T-cell (primary cell): Measurements from ENCODE around the gene NRDC. TPM values are rescaled to one million over a fixed set of nuclear protein-coding genes. Genes with fewer than 3 reads are reported as not detected.

Source experiments
- ATAC-seq, 4 experiments: fragments of 200-7000 bp in 3 of 4; fragments of 150-1000 bp in 1 of 4; cut with Tn5 transposase; replicated peaks in 1 of 4; 1 replicate in 3 of 4; 2 replicates in 1 of 4; pipeline ENCODE4 v1.10.0; 2021; ENCODE audit warnings: moderate library complexity in 3 of 4, mild to moderate bottlenecking in 2 of 4, moderate number of reproducible peaks in 1 of 4
- CTCF ChIA-PET, 2 donors: fragments of 300-600 bp; sonication (Branson Sonifier 250); formaldehyde crosslinking; loops; one replicate each; lab custom pipeline; 2022; ENCODE audit warnings: antibody characterized with exemption in 2 of 2; lab: Charles Lee
- POLR2A ChIA-PET, 2 donors: fragments of 300-600 bp; sonication (Branson Sonifier 250); formaldehyde crosslinking; loops; one replicate each; lab custom pipeline; 2022; ENCODE audit warnings: antibody characterized with exemption in 2 of 2; lab: Charles Lee
- DNase-seq, 35 experiments: peaks; one replicate each; pipeline versions ENCODE4 v3.0.0 to v3.0.0-alpha.2; 2013 to 2023
- H3K27ac ChIP-seq: one replicate; pipeline ENCODE4 v1.5.1; 2013; ENCODE audit warnings: low read length
- H3K27me3 ChIP-seq, 2 experiments: replicated peaks in 1 of 2; 1 replicate in 1 of 2; 2 replicates in 1 of 2; pipeline versions ENCODE4 v1.6.1 to v1.7.0; 2013; ENCODE audit warnings: low read length in 1 of 2, mixed read lengths in 1 of 2; ENCODE audit not compliant: control insufficient read depth in 2 of 2, insufficient read depth in 2 of 2; ENCODE audit errors: extremely low read depth in 1 of 2
- H3K36me3 ChIP-seq, 2 donors: 1 replicate in 1 of 2; 2 replicates in 1 of 2; pipeline versions ENCODE4 v1.6.1 to v1.7.0; 2013; ENCODE audit warnings: low read length in 1 of 2; ENCODE audit not compliant: control insufficient read depth in 2 of 2, insufficient read depth in 1 of 2; ENCODE audit errors: extremely low read depth in 1 of 2
- H3K4me1 ChIP-seq, 2 experiments: 1 replicate in 1 of 2; 2 replicates in 1 of 2; pipeline versions ENCODE4 v1.6.1 to v1.7.0; 2013; ENCODE audit warnings: low read length in 2 of 2, mixed read lengths in 1 of 2; ENCODE audit not compliant: insufficient read depth in 2 of 2, control insufficient read depth in 1 of 2; ENCODE audit errors: extremely low read depth in 1 of 2
- H3K4me3 ChIP-seq, 2 donors: 1 replicate in 1 of 2; 2 replicates in 1 of 2; pipeline versions ENCODE4 v1.5.1 to v1.7.0; 2013; ENCODE audit warnings: mild to moderate bottlenecking in 2 of 2, low read length in 1 of 2, moderate library complexity in 1 of 2; ENCODE audit not compliant: control insufficient read depth in 1 of 2; ENCODE audit errors: extremely low read depth in 1 of 2
- H3K9me3 ChIP-seq: 2 replicates; pipeline ENCODE4 v1.7.0; 2013
- H3K27ac Mint-ChIP-seq, 2 donors: one replicate each; pipeline ENCODE4 v1.8.0; 2020 to 2021; ENCODE audit warnings: mild to moderate bottlenecking in 2 of 2, mixed read lengths in 2 of 2
- H3K27me3 Mint-ChIP-seq, 2 donors: one replicate each; pipeline ENCODE4 v1.8.0; 2021 to 2022; ENCODE audit warnings: mixed read lengths in 2 of 2
- H3K36me3 Mint-ChIP-seq: one replicate; pipeline ENCODE4 v1.8.0; 2021; ENCODE audit warnings: mixed read lengths
- H3K4me1 Mint-ChIP-seq, 3 donors: one replicate each; pipeline ENCODE4 v1.8.0; 2020 to 2022; ENCODE audit warnings: mixed read lengths in 3 of 3, mild to moderate bottlenecking in 1 of 3
- H3K4me3 Mint-ChIP-seq, 3 donors: one replicate each; pipeline ENCODE4 v1.8.0; 2020 to 2022; ENCODE audit warnings: mild to moderate bottlenecking in 3 of 3, mixed read lengths in 3 of 3, moderate library complexity in 3 of 3
- H3K9me3 Mint-ChIP-seq, 3 donors: one replicate each; pipeline ENCODE4 v1.8.0; 2020 to 2022; ENCODE audit warnings: mixed read lengths in 3 of 3
- WGBS: methylation state at CpG from one replicate; pipeline ENCODE4 v1.1.5; 2013; ENCODE audit warnings: missing lambda C conversion rate; ENCODE audit not compliant: insufficient coverage; 5-methylcytosine and 5-hydroxymethylcytosine counted together
- total RNA-seq, 35 experiments: library from RNA in 6 of 35; stranded (reverse) in 6 of 35; fragments of 120-200 nt in 1 of 35; gene quantifications; one replicate each; pipeline versions ENCODE4 v1.2.1 to v1.2.4 and lab custom pipeline; 2013 to 2026

NRDC gene
- total RNA-seq, 5 donors from 2014 or later (not counting 1 experiment from before 2014, with no cell fraction given) = 107 to 118 (median 110) TPM

DNA sequence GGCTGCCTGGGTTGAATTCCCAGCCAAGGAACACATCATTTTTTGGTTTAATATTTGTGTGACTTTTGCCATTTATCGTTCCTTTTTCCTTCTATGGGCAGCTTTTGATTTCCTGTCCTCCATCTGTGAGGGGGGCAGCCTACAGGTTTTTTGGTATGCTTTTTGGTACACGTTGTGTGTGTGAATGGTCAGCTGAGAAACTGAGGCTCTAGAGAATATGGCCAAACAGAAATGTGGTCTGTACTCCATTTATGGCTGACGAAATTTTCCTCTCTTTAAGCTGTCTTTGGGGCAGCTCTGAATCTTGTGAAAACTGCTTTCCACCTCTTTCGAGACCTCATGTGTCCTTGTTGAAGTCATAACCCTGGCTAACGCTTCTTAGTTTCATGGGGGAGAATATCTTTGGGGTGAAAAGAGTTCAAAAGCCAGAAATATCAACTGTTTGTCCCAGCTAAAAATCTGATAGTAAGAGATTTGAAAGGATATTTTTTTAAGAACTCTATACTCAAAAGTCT lies 26.6 kb downstream of the NRDC start:
- CTCF ChIA-PET = no interaction called here
- Mint-ChIP-seq H3K9me3 (no peaks in the 10 kb centered on the region), H3K36me3 (peaks cover 15% of the 10 kb centered on the region), H3K4me3 (no peak overlapping the region), H3K27me3 (no peaks in the 10 kb centered on the region), H3K4me1 (peaks cover 8 to 14% (median 12%) of the 10 kb centered on the region in 3 donors), H3K27ac (no peak overlapping the region)
- Histone ChIP-seq H3K36me3 (peaks cover 0 to 10% of the 10 kb centered on the region in 2 donors), H3K27me3 (no peaks in the 10 kb centered on the region), H3K4me3 (no peak overlapping the region), H3K27ac (no peak overlapping the region), H3K4me1 (no peaks in the 10 kb centered on the region), H3K9me3 (no peaks in the 10 kb centered on the region)
- DNase-seq = no peak
- 78% methylated on average over 2 of the region's 5 CpGs for WGBS
- ATAC-seq = no peak
- POLR2A ChIA-PET = no interaction called here

DNA sequence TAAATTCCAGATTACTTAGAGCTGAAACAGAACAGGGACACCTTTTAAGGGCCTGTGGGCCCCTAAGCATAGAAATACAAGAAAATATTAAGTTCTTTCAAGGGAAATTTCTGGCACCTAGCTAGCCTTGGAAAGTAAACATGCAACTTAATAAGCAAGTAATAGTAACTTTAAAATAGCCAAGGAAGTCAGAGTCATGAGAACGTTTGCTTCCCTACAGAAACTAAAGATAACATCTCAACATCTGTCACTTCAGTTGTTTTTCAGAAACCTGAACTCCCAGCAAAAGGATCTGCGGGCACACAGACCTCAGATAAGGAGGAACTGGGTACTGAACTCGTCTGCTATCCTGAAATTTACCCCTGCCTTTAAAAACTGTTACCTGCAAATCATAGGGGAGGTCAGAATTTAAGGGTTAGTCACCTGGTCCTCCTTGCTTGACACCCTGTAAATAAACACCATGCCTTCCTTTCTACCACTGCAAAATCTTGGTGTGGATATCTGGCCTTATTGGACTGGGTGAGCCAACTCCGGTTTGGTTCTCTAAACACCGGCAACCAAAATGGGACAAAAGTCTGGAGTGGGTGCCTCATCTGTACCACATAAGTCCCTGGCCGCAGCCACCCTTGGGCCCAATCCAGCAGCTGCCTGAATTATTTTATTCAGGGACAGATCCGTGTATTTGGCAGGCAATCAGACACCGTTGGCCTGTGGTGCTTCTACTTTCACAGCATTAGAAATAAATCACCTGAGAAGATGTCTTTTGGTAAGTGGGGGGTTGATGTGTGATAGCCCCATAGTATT lies 27.9 kb downstream of the NRDC start:
- Mint-ChIP-seq H3K27ac (no peak overlapping the region), H3K4me1 (peaks cover 7 to 14% (median 14%) of the 10 kb centered on the region in 3 donors), H3K36me3 (peaks cover 21% of the 10 kb centered on the region), H3K4me3 (no peak overlapping the region), H3K27me3 (no peaks in the 10 kb centered on the region), H3K9me3 (no peaks in the 10 kb centered on the region)
- Histone ChIP-seq H3K4me1 (no peaks in the 10 kb centered on the region), H3K36me3 (peaks cover 8 to 10% of the 10 kb centered on the region in 2 donors), H3K9me3 (no peaks in the 10 kb centered on the region), H3K27me3 (no peaks in the 10 kb centered on the region), H3K27ac (no peak overlapping the region), H3K4me3 (no peak overlapping the region)
- 76% methylated on average over 4 of the region's 8 CpGs for WGBS
- DNase-seq (no peak), ATAC-seq (no peak)
- ChIA-PET POLR2A (no interaction called here), CTCF (interaction anchor here in 1 of 2 donors (0.5 kb wide), 1 partner anchor 468 kb away, joined by 7 read pairs; no protein-coding TSS in a partner anchor)

DNA sequence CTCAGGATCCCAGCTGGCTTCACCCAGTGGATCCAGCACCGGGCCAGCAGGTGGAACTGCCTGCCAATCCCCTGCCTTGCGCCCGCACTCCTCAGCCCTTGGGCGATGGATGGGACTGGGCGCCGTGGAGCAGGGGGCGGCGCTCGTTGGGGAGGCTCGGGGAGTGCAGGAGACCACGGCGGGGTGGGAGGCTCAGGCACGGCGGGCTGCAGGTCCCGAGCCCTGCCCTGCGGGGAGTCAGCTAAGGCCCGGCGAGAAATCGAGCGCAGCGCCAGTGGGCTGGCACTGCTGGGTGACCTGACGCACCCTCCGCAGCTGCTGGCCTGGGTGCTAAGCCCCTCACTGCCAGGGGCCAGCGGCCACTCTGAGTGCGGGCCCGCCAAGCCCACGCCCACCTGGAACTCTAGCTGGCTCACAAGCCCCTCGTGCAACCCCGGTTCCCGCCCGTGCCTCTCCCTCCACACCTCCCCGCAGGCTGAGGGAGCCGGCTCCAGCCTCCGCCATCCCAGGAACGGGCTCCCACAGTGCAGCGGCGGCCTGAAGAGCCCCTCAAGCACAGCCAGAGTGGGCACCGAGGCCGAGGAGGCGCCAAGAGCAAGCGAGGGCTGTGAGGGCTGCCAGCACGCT lies 31.1 kb downstream of the NRDC start:
- Mint-ChIP-seq H3K27ac (no peak overlapping the region), H3K4me1 (peaks cover 23 to 37% (median 30%) of the 10 kb centered on the region in 3 donors), H3K9me3 (no peaks in the 10 kb centered on the region), H3K4me3 (no peak overlapping the region), H3K27me3 (no peaks in the 10 kb centered on the region), H3K36me3 (peaks cover 12% of the 10 kb centered on the region)
- DNase-seq (no peak), ATAC-seq (no peak)
- ChIA-PET POLR2A (no interaction called here), CTCF (no interaction called here)
- Histone ChIP-seq H3K4me3 (no peak overlapping the region), H3K4me1 (no peaks in the 10 kb centered on the region), H3K27ac (no peak overlapping the region), H3K27me3 (no peaks in the 10 kb centered on the region), H3K9me3 (no peaks in the 10 kb centered on the region), H3K36me3 (peaks cover 0 to 8% of the 10 kb centered on the region in 2 donors)
- WGBS = over 99% methylated on average over 29 of the region's 42 CpGs

DNA sequence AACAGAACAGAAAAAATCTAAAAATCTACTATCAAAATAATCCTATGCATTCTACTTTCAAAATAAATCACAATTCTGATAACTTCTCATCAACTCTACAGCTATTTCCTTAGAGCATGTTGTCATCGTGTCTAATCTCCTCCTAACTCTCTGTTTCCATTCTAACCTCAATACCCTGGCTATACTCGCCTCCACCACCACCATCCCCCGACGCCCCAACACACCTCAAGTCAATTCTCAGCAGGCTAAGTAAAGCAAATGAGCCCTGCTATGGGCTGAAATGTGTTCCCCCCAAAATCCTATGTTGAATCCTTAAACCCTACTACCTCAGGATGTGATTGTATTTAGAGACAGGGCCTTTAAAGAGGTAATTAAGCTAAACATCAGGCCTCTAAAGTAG lies 34.6 kb downstream of the NRDC start:
- Histone ChIP-seq H3K27me3 (no peaks in the 10 kb centered on the region), H3K9me3 (no peaks in the 10 kb centered on the region), H3K4me3 (no peak overlapping the region), H3K4me1 (no peaks in the 10 kb centered on the region), H3K27ac (no peak overlapping the region), H3K36me3 (peaks cover 8 to 9% of the 10 kb centered on the region in 2 donors)
- 25% methylated on average over 1 of the region's 4 CpGs for WGBS
- Mint-ChIP-seq H3K36me3 (peaks cover 25% of the 10 kb centered on the region), H3K27ac (no peak overlapping the region), H3K9me3 (no peaks in the 10 kb centered on the region), H3K27me3 (no peaks in the 10 kb centered on the region), H3K4me3 (no peak overlapping the region), H3K4me1 (peaks cover 36 to 46% (median 39%) of the 10 kb centered on the region in 3 donors)
- no peak for ATAC-seq
- DNase-seq = no peak
- POLR2A ChIA-PET = no interaction called here
- CTCF ChIA-PET = no interaction called here

DNA sequence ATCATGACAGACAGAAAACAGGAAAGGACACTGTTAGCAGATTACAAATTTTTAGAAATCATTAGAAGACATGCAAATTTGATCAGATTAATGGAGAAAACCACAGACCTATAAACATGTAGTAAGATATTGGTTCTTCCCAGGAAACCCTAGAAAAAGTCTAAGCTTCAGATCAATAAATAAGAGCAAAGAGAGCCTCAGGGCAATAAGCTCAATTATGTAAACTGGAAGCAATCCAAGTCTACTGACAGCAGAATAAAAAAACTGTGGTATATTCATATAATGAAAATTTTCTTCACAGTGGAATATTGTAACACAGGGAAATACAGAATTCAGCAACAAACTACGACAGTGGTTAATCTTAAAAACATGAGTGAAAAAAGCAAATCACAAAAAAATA lies 36.3 kb downstream of the NRDC start:
- no peaks in the 10 kb centered on the region for H3K27me3 Mint-ChIP-seq
- DNase-seq (no peak), ATAC-seq (no peak)
- ChIA-PET POLR2A (no interaction called here), CTCF (interaction anchor here in 1 of 2 donors (0.7 kb wide), 1 partner anchor 40 kb away, joined by 6 read pairs; no protein-coding TSS in a partner anchor)
- no peak overlapping the region for H3K4me3 Mint-ChIP-seq
- no peaks in the 10 kb centered on the region for H3K9me3 Mint-ChIP-seq
- H3K4me1 Mint-ChIP-seq = peaks cover 41 to 52% (median 47%) of the 10 kb centered on the region in 3 donors
- peaks cover 41% of the 10 kb centered on the region for H3K36me3 Mint-ChIP-seq
- Histone ChIP-seq H3K27ac (no peak overlapping the region), H3K27me3 (no peaks in the 10 kb centered on the region), H3K4me3 (no peak overlapping the region), H3K4me1 (no peaks in the 10 kb centered on the region), H3K9me3 (no peaks in the 10 kb centered on the region), H3K36me3 (peaks cover 8 to 15% of the 10 kb centered on the region in 2 donors)
- no peak overlapping the region for H3K27ac Mint-ChIP-seq
- no CpG with 5 or more reads among the region's 1 CpG for WGBS

DNA sequence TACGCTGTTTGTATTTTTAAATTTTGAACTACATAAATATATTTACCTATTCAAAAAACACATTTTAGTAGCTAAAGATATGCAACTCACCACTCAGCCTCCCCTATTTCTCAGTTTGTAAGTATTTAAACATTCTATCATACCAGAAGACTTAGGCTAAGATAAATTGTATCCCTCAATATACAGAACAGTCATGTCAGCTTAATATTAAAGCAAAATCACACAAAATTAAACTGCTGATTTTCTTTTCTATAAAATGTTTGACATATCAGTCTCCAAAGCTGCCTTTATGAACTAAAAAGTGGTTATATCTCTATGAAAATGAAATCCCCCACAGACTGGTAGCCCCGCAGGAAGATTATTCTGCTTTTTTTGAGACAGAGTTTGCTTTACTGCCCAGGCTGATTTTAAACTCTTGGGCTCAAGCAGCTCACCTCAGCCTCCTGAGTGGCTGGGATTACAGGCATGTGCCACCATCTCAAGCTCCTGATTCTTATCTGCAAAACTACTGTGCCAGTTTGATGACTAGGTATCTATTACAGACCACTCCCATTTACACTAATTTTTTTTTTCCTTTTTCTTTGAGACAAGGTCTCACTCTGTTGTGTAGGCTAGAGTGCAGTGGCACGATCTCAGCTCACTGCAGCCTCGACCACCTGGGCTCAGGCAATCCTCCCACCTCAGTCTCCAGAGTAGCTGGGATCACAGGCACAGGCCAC lies 37.6 kb downstream of the NRDC start:
- CTCF ChIA-PET = interaction anchor here (0.5 to 1.0 kb wide), 2 partner anchors 10 to 756 kb away, joined by 3 to 6 read pairs; no protein-coding TSS in a partner anchor
- POLR2A ChIA-PET = interaction anchor here in 1 of 2 donors (0.6 kb wide), 1 partner anchor 97 kb away, joined by 6 read pairs; no protein-coding TSS in a partner anchor
- Histone ChIP-seq H3K9me3 (no peaks in the 10 kb centered on the region), H3K4me1 (no peaks in the 10 kb centered on the region), H3K36me3 (peaks cover 0 to 25% of the 10 kb centered on the region in 2 donors), H3K4me3 (no peak overlapping the region), H3K27me3 (no peaks in the 10 kb centered on the region), H3K27ac (no peak overlapping the region)
- no peaks in the 10 kb centered on the region for H3K27me3 Mint-ChIP-seq
- no peak overlapping the region for H3K4me3 Mint-ChIP-seq
- ATAC-seq (no peak), DNase-seq (no peak)
- peaks cover 38 to 52% (median 48%) of the 10 kb centered on the region in 3 donors for H3K4me1 Mint-ChIP-seq
- no peaks in the 10 kb centered on the region for H3K9me3 Mint-ChIP-seq
- no CpG with 5 or more reads among the region's 4 CpGs for WGBS
- no peak overlapping the region for H3K27ac Mint-ChIP-seq
- peaks cover 37% of the 10 kb centered on the region for H3K36me3 Mint-ChIP-seq
